Suppressor macrophage treated with lipopolysaccharide for 4 hours (primary cell): ENCODE results near the gene CSRP3.

Source experiments
- DNase-seq: peaks from one replicate; pipeline ENCODE4 v3.0.0-alpha.2; 2020

Gene CSRP3

DNA sequence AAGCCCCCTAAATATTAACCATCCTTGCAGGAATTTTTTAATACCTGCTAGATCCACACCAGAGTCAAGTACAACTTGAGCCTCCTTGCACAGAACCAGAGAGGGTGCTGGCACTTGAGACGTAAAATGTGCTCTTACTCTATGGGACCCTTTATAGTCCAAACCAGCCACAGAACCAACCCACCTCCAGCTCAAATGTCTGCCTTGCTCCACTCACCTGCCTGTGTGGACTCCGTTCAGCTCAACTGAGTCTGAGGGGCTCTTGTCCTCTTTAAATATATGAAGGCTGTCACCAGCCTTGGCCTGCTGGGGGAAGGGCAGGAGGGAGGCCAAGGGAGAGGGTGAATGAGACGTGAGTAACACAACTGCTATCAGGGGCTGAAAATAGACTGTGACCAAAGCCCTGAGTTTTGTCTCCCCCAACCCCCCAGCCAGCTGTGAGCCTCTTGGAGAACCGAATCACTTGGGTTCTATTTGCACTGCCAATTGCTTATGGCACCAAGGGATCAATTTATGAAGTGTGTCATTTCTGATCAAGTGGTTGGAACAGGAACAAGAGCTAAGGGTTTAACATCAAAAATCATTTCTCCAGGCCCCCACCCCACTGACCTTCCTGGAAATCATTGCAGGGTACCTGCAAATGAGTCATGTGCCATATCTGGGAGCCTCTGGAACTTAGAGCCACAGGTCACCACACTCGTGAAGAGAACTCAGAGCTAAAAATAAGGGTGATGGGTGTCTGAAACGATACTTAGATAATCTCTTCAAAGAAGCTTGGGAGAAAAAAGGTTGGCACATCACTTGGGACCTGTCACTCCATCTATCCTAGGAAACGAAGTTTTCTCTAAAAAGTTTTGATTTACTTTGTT lies at the start of gene CSRP3:
TSS of gene CSRP3 (minus strand) at position 247 of the 869 bp plus-strand sequence. CDS start 9,535 bp downstream, outside the sequence.
- no peak for DNase-seq

DNA sequence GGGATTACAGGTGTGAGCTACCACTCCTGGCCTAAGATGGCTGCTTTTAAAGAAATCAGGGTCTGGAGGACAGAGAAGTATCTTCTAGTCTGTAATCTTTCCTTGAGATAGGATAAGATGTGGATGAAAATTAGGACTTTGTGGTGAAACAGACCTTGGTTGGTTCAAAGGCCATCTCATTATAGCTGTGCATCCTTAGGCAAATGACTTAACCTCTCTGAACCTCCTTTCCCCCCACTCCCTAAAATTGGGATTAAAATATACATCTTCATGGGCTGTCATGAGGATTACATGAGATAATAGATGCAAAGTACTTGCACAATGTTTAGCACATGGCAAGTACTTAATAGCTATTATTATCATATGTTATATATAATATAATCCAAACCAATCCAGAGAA lies 49.8 kb upstream of the CSRP3 start:
- DNase-seq, result no peak

DNA sequence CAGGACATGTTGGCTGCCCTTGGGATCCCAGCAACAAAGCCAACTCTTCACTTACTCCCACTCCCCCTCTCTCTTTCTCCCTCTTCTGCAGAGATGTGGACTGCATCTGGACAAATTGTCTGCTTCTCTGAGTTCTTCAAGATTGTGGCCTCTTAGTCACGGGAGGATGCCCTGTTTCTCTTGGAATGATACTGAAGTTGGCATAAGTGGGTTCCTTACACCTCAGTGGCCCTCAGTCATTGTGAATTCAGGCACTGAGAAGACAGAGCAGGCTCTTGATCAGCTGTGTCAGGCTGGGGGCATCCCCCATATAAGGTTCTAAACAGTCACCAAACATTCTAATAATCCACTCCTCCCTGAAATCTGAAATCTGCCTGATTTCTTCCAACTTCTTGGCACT lies 45.0 kb upstream of the CSRP3 start:
- no peak for DNase-seq

DNA sequence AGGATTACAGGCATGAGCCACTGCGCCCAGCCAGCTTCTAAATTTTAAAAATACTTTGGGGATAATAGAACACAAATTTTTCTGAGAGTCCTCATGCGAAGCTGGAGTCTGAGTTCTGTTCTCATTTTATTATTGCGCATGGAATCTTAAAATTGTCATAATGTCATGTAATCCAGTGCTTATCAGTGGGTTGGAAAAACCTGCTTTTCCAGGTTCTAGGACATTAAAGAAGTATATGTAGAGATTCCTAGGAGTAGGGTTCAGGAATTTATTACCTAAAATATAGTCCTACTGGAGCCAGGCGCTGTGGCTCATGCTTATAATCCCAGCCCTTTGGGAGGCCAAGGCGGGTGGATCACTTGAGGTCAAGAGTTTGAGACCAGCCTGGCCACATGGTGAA lies 43.6 kb upstream of the CSRP3 start:
- DNase-seq, result no peak

DNA sequence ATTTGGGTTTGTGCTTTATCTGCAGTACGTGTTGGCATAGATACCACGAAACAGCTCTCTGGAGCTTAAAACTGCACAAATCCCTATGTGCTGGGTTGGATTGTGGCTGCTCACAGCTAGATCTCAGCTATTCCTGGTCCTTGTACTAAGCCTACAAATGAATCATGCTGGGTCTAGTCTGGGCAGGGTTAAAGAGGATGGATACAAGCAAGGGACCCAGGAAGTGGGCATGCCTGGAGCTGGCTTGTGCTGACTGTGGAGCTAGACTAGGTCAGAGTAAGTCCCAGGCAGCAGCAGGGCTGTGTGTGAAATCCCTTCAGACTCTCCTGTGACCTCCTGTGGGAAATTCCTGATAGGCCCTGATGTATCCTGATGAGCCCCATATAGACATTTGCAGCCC lies 42.8 kb upstream of the CSRP3 start:
- DNase-seq, result peak; percentile 4

DNA sequence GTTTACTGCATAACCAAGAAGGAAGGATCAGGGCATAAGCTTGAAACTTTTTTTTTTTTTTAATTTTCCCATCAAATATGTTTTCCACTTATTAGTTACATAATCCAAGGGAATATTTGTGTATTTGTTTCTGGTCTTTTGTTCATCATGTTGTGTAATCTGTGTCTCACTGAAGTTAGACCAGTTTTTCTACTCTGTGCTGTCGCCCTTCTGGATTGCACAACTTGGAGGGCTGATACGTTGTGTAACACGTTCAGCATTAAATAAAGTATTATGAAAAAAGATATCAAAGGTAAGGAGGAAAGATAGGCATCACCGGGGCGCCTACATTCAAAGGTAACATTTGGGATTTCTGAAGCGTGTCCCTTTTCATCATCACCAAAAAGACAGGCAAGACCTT lies 42.3 kb upstream of the CSRP3 start:
- DNase-seq, result peak; percentile 60

DNA sequence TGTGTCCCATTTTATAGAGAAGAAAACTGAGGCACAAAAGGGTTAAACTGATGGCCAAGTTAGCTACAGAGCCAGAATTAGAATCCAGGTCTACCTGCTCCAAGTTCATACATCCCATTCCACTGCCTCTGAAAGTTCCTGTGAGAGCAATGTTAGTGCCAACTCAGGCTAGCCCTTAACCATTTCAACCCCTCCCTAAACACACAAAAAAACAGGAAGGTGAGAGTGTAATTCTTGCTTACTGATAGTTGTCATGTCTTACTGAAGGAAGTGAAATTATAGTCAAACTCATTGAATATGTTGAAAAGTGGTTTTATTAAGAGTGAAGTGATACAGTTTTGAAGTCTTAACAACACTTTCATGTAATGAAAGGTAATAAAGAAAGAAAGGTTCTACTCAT lies 41.8 kb upstream of the CSRP3 start:
- peak; percentile 34 for DNase-seq

DNA sequence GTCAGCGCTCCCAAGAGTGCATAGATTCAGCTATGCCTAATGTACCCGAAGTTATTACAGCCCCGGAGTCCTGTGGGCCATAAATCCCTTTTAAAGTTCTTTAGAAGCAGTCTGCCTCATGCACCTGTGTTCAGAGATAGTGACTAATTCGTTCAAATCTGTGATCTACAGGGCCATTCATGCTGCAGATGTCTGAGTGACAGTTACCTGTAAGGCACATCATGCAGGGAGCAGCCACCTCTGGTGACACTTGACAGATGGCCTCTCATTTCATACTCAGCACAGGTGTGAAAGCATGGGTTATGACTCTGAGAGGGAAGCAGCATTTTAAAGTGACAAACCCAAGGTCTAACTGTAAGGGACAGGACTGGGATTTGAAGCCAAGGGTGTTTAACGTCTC lies 41.4 kb upstream of the CSRP3 start:
- DNase-seq, result no peak

DNA sequence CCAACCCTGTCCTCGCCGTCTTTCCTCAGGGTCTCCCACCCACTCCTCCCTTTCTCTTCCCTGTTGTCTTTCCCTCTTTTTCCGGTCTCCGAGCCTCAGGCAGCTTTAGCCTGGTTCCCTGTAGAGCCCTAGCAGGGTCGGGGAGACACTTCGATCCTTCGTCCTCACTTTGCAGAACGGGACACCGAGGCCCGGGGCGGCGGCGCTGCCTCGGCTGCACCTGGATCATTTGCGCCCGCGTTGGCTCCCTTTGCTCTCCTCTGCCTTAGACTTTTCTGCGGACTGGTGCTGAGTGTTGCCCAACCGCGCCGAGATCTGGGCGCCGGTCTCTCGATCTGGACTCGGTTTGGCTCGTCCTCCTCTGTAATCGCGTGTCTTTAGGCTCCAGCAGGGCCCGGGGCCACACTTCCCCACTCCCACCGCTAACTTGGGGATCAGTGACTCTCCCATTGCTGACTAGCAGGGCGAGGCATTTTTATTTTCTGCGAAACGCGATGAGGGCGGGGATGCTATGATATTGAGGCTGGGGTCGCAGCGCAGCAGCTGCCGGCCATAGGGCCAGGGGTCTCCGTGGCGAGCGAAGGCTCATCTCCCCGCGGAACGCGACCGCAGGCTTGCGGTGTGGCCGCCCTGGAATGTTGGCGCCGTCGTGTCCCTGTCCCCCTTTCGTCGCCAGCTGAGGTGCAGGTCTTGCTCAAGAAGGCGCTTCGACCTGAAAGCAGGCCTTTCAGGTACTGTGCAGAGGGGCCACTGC lies 40.6 kb upstream of the CSRP3 start:
- DNase-seq, result peak; percentile 14

DNA sequence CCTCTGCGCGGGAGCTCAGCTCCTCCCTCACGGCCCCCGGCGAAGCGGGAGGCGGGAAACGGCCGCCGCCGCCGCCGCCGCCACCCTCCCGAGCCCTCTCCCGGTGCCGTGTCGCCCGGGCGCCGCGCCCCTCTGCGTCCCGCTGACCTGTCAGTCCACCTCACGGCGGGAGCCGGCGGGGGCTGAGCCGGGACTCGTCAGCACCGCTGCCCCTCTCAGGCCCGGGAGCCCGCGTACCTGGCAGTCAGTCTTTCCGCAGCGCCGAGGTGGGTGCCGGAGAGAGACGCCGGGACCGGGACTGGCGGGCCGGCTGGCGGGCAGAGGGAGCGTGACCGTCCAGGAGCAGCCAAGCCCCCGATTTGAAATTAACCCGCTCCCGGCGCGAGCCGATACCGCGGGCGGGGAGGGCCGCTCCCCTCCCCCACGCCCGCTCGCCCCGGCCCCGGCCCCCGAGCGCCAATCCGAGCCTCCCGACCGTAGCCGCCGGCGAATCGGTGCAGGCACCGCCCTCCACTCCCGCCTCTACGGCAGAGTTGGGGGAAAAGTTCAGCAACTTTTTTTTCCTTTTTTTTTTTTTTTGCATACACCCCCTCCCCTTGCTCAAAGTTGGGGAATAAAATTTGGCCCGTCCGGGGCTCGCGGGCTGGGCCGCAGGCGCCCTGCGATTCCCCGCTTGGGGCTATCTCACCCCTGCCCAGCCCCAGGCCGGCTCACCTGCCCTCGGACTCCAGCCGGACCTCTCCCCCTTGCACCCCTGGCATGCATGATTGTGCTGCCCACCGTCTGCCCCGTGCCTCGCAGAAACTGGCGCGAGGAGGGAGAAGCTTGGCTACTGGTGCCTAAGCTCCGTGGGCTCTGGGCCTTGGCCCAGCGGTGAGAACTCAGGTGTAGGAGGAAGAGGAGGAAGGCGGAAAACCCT lies 39.7 kb upstream of the CSRP3 start:
- DNase-seq, result peak; percentile 23

DNA sequence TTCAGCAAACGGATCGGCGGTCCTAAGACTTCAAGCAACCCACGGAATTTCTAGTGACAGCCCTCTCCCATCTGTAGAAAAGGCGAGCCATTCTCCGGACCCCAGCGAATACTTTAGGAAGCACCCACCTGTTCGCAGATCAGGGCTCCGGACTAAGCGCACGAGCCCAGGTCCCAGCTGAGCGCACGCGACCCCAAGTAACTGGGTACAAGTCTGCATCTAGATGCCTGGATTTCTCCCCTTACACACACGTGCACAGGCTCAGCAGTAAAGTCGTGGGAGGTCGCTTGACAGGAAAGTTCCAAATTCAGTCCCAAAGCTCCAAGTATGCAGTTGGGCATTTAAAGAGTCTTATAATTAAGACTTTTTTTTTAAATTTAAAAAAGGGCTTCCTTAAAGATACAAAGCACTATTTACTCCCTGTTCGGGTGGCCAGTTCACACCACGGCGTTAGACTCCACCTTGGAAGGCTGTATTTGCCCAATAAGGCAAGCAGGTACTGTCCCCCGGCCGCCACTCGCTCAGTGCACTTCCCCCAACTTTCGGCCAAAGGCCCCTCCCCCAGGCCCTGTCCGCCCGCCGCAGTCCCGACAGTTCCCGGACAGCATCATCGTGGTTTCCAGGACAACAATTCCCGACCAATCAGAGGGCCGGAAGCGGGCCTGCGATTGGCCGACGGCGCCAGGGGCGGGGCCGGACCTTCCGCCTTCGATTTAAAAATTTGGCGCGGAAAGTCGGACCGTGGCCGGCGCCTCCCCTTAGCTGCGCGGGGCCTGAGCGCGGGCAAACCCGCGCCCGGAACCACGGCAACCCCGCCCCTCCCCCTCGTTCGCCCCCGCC lies 38.9 kb upstream of the CSRP3 start, which contains the start of gene E2F8:
TSS of gene E2F8 (minus strand) at position 526 of the 840 bp plus-strand sequence. CDS start 824 bp downstream, outside the sequence.
- DNase-seq, result peak; percentile 97

DNA sequence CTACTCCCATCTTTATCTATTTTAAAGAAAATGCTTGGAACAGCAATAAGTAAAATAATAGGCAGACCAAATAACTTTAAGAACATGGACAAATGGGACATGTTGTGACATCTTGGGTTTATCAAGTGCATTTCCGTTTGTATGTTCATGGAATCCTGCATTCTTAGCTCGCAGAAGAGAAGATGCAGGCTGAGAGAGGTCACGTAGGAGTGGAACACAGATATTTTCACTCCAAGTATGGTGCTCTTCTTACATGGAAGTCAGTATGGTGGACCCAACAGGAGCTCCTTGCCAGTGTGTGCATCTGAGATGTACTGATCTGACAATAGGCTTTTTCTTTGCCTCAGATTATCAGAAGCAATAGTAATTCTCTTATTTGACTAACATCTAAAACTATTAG lies 37.3 kb upstream of the CSRP3 start:
- DNase-seq, result no peak

DNA sequence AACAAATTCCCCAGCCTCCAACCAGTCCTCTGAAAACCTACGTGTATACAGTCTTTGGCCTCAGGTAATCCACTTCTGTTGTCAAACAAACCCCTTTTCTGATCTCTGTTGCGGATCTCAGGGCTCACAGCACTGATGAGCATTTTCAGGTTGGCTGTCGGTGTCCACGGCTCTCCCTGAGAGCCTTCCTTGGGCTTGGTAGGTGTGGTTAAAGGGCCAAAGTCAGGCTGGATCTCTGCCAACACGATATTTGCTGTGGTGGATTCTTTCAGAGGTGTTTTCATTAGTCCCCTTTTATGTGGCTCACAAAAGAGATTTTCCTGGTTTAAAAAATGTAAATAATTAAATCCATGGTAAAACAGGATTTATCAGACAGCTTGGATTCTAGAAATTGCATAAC lies 36.0 kb upstream of the CSRP3 start:
- DNase-seq, result no peak

DNA sequence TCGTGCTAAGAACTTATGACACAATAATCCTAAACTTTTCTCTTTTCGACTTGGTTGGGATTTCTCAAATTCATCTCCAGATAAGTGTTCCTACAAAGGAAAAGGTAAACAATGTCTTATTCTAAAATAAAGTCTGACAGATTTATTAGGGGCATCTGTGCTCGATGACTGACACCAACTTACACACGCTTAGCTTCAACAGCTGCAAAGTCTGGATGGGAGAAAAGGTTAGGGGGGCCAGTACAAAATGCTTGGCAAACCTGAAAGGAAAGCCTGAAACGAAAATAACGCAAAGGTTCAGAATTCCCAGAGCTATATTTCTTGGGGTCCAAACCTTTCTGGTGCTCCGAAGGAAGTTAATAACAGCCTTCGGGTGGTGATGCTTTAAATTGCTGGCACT lies 35.6 kb upstream of the CSRP3 start:
- no peak for DNase-seq

DNA sequence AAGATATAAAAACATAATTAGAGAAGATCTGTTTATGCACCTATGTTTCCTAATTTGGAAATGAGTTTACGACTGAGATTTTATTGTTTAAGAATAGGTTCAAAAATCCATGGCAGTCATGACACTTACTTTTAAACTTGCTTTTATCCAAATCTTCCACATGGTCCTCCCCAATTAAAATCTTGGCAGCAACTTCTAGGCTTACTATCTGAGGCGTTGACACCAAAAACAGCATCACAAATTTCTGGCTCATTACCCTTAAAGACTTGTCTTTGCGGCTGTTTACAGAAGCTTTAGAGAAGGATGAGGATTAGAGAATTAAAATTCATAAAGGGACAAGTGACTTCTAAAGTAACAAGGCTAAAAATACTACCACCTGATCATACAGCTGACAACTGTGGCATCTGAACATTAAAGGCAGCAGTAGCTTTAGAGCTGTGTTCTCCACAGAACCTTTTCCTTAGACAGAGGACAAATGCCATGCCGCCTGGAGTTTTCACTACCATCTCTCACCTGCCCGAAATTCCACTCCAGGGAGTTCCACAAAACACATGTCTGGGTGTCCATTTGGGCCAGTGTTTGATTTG lies 32.5 kb upstream of the CSRP3 start:
- no peak for DNase-seq

DNA sequence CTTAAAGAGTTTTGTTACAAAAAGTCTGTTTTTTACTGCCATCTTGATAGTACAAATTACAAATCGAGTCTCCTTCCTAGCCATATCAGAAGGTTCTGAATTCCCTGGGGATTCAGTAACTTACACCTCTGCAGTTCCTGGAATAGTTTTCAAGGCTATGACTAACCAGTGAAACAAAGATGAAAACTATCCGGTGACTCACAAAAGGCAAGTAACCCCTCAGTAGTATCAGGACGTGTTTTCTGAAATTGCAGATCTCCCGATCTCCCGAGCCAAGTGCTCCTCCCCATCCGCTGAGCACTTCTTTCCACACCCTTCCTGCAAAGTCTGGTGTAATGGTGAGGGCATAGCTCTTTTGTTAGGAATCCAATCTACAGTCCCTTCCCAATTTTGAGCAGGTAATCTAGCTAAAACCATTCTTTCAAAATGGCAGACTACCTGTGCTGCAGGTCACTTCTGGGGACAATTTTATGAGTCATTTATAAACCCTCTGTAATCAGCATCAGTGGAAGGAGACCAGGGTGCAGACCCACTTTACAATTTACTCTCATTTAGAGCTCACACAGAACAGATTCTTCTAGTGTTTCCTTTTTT lies 31.2 kb upstream of the CSRP3 start:
- DNase-seq, result no peak

DNA sequence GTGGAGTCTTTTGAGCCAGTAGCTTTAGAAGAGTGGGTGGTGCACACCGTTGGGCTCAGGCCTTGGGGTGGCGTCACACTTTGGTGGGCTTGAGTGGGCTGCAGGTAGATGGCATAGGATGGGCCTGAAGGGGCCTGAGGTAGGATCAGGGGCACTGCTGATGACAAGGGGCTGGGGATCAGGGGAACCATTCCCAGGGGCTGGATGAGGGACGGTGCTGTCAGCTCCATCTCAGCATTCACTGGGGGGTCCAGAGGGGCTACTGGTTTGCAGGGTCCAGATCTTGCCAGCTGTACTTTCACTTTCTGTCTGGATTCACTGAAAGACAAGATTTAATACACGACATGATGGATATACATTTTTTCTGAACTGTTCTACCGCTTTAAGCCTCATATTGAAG lies 27.9 kb upstream of the CSRP3 start:
- DNase-seq, result no peak

DNA sequence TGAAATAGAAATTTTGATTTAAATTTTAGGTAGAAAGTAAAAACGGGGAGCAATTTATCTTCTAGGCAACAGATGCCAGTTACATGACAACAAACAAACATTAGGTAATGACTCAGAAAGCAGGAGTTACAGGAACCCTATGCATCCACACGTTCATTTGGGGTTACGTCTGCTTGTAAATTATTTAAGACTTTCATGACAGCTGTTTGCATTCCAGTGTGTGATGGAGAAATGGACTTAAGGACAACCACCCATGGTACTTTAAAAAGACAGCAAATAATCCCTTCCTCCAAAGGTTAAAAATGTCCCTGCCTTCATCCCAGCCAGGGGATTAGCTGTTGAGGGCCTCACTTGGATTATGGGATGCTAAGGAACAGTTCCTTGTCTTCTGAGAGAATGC lies 27.2 kb upstream of the CSRP3 start:
- no peak for DNase-seq

DNA sequence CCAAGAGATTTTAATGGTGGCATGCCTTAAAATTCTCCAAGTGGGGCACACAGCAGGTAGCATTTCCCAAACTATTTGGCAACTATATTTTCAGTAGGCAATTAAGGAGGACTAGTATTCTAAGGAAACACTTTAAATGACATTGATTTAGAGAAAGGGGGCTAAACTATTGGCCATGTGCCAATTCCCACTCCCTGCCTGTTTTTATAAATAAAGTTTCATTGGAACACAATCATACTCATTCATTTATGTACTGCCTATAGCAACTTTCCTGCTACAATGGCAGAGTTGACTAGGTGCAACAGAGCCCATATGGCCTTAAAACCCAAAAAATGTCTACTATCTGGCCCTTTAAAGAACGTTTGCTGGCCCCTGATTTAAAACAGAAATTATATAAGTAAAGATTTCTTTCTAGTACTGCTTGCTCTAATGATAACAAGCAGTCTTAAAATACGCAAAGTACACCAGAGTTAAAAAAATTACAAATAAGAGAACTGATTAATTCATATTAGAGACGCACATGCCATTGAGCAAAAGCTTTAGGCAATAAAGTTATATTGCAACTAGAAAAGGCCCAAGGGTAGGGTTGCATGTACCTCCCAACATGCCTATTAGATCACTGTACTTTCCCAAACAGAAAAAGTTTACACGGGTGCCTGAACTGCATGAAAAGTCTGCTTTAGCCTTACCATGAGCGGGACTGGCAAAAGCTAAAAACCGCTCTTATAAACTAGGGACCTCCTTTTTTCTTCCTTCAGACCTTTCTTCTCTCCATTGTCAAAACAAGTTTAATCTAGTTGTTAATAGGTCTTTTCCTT lies 24.8 kb upstream of the CSRP3 start:
- DNase-seq, result no peak

DNA sequence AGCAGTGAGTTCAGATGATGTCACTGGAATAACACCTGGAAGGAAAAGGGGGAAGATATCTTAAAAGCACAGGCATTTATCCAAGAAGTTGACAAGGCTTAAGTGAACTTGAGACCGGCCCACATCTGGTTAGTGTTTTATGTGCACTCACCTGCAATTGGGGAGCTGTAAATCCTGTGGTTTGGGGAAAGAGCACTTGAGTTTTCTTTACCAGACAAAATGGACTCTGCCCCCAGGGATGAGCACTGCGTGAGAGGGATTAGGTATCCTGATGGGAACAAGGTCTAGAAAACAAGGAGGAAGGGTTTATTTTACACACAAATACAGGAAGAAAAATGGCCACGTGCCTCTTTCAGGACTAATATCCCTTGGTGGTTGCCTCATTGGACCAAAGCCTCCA lies 23.8 kb upstream of the CSRP3 start:
- no peak for DNase-seq
